ENCODE measurements around the gene PLB1. TPM values are rescaled to one million over a fixed set of nuclear protein-coding genes. Genes with fewer than 3 reads are reported as not detected.

The PLB1 gene
- total RNA-seq, 2 donors from 2014 or later, result 1.0 to 12.9 TPM

- no peaks in the 10 kb centered on the region for H3K4me1 ChIP-seq
- intact Hi-C loops (cut with DNase I), result loop anchor here (10.0 kb wide), 1 partner anchor 140 kb away; no protein-coding TSS in a partner anchor
- no peak overlapping the region for H3K4me3 ChIP-seq
- no peaks in the 10 kb centered on the region for H3K9me3 ChIP-seq
- H3K27me3 ChIP-seq, result no peaks in the 10 kb centered on the region
- H3K36me3 ChIP-seq (replicated peaks in 1 of 2; ENCODE audit: insufficient read depth in 1 of 2, low read depth in 2 of 2), result no peaks in the 10 kb centered on the region
- DNase-seq (no peak), ATAC-seq (no peak)
- H3K27ac ChIP-seq, result no peak overlapping the region
- 86 to 92% methylated on average over 6 to 9 of the region's 9 CpGs for WGBS, 2 donors
- no peak for TF ChIP-seq CTCF (IDR thresholded peaks at IDR 0.05)
- TF ChIP-seq POLR2A (IDR thresholded peaks at IDR 0.05), result no peak
Observed at GRCh38 chr2:28604284-28604843, 108.5 kb downstream of the PLB1 start.

- H3K36me3 ChIP-seq (replicated peaks in 1 of 2; ENCODE audit: insufficient read depth in 1 of 2, low read depth in 2 of 2), result no peaks in the 10 kb centered on the region
- no peak overlapping the region for H3K27ac ChIP-seq
- TF ChIP-seq CTCF (IDR thresholded peaks at IDR 0.05) (no peak), POLR2A (IDR thresholded peaks at IDR 0.05) (no peak)
- intact Hi-C loops (cut with DNase I), result loop anchor here (10.0 kb wide), 1 partner anchor 138 kb away; no protein-coding TSS in a partner anchor
- DNase-seq (no peak), ATAC-seq (no peak)
- H3K4me3 ChIP-seq, result no peak overlapping the region
- H3K9me3 ChIP-seq, result no peaks in the 10 kb centered on the region
- WGBS, 2 donors, result 69 to 74% methylated on average over 3 to 5 of the region's 5 CpGs
- no peaks in the 10 kb centered on the region for H3K27me3 ChIP-seq
- no peaks in the 10 kb centered on the region for H3K4me1 ChIP-seq
Observed at GRCh38 chr2:28606986-28607441, 111.2 kb downstream of the PLB1 start.

GRCh38 chr2:28607730-28608499, 112.1 kb downstream of the PLB1 start:
- H3K27ac ChIP-seq, result no peak overlapping the region
- no peaks in the 10 kb centered on the region for H3K36me3 ChIP-seq (replicated peaks in 1 of 2; ENCODE audit: insufficient read depth in 1 of 2, low read depth in 2 of 2)
- ATAC-seq (no peak), DNase-seq (no peak)
- no peaks in the 10 kb centered on the region for H3K4me1 ChIP-seq
- TF ChIP-seq POLR2A (IDR thresholded peaks at IDR 0.05), result no peak
- no peak for TF ChIP-seq CTCF (IDR thresholded peaks at IDR 0.05)
- H3K27me3 ChIP-seq, result no peaks in the 10 kb centered on the region
- 76 to 85% methylated on average over 8 of the region's 8 CpGs for WGBS, 2 donors
- no peak overlapping the region for H3K4me3 ChIP-seq
- H3K9me3 ChIP-seq, result no peaks in the 10 kb centered on the region
- intact Hi-C loops (cut with DNase I), result loop anchor here (10.0 kb wide), 1 partner anchor 137 kb away; no protein-coding TSS in a partner anchor

- Histone ChIP-seq H3K27me3 (no peaks in the 10 kb centered on the region), H3K9me3 (no peaks in the 10 kb centered on the region), H3K27ac (no peak overlapping the region), H3K4me1 (peaks cover 8% of the 10 kb centered on the region), H3K4me3 (no peak overlapping the region), H3K36me3 (replicated peaks in 1 of 2; ENCODE audit: insufficient read depth in 1 of 2, low read depth in 2 of 2) (no peaks in the 10 kb centered on the region)
- DNase-seq (no peak), ATAC-seq (no peak)
- TF ChIP-seq POLR2A (IDR thresholded peaks at IDR 0.05) (no peak), CTCF (IDR thresholded peaks at IDR 0.05) (no peak)
- WGBS, 2 donors, result 85 to 89% methylated on average over 7 of the region's 7 CpGs
- intact Hi-C loops (cut with DNase I), result loop anchor here (10.0 kb wide), 1 partner anchor 136 kb away; no protein-coding TSS in a partner anchor
Observed at GRCh38 chr2:28608500-28609424, 112.9 kb downstream of the PLB1 start.
